ENCODE data around the gene NCBP3.

NCBP3 gene

GRCh38 chr17:3845621-3846436, at the start of gene NCBP3:
Gene NCBP3 (minus strand): TSS chr17:3846246. CDS start chr17:3846223, 23 bp downstream.
- Histone ChIP-seq H3K36me3 (peaks cover 35% of the 10 kb centered on the region), H3K27me3 (ENCODE audit: insufficient read depth, low read depth, severe bottlenecking) (no peaks in the 10 kb centered on the region), H3K27ac (peak within 1 kb of the TSS; percentile 95), H3K4me3 (ENCODE audit: low read depth, low read length) (peak within 1 kb of the TSS; percentile 64), H3K9me3 (ENCODE audit: severe bottlenecking) (no peaks in the 10 kb centered on the region)
- DNase-seq = peak; percentile 81
- TF ChIP-seq CTCF (IDR thresholded peaks at IDR 0.05; ENCODE audit: low read depth, low read length) = peak; percentile 82

GRCh38 chr17:3895354-3895753, 49.3 kb upstream of the NCBP3 start:
- no peaks in the 10 kb centered on the region for H3K27me3 ChIP-seq (ENCODE audit: insufficient read depth, low read depth, severe bottlenecking)
- H3K4me3 ChIP-seq (ENCODE audit: low read depth, low read length) = no peak overlapping the region
- DNase-seq = no peak
- TF ChIP-seq CTCF (IDR thresholded peaks at IDR 0.05; ENCODE audit: low read depth, low read length) = no peak
- peak overlapping the region; percentile 84 for H3K27ac ChIP-seq
- H3K36me3 ChIP-seq = no peaks in the 10 kb centered on the region
- H3K9me3 ChIP-seq (ENCODE audit: severe bottlenecking) = no peaks in the 10 kb centered on the region

GRCh38 chr17:3894911-3895343, 48.9 kb upstream of the NCBP3 start:
- H3K9me3 ChIP-seq (ENCODE audit: severe bottlenecking) = no peaks in the 10 kb centered on the region
- no peaks in the 10 kb centered on the region; the same call in 1 of the 2 replicates for H3K36me3 ChIP-seq
- H3K27me3 ChIP-seq (ENCODE audit: insufficient read depth, low read depth, severe bottlenecking) = no peaks in the 10 kb centered on the region
- no peak overlapping the region for H3K4me3 ChIP-seq (ENCODE audit: low read depth, low read length)
- no peak for TF ChIP-seq CTCF (IDR thresholded peaks at IDR 0.05; ENCODE audit: low read depth, low read length)
- peak; percentile 42 for DNase-seq
- H3K27ac ChIP-seq = peak overlapping the region; percentile 84

- Histone ChIP-seq H3K9me3 (ENCODE audit: severe bottlenecking) (no peaks in the 10 kb centered on the region), H3K4me3 (ENCODE audit: low read depth, low read length) (no peak overlapping the region), H3K36me3 (no peaks in the 10 kb centered on the region; the same call in 1 of the 2 replicates), H3K27ac (peak overlapping the region; percentile 84), H3K27me3 (ENCODE audit: insufficient read depth, low read depth, severe bottlenecking) (no peaks in the 10 kb centered on the region)
- no peak for DNase-seq
- TF ChIP-seq CTCF (IDR thresholded peaks at IDR 0.05; ENCODE audit: low read depth, low read length) = no peak
Measured at GRCh38 chr17:3894188-3894587, 48.1 kb upstream of the NCBP3 start.

- TF ChIP-seq CTCF (IDR thresholded peaks at IDR 0.05; ENCODE audit: low read depth, low read length) = no peak
- Histone ChIP-seq H3K4me3 (ENCODE audit: low read depth, low read length) (peak overlapping the region; percentile 26), H3K27ac (peak overlapping the region; percentile 84), H3K27me3 (ENCODE audit: insufficient read depth, low read depth, severe bottlenecking) (no peaks in the 10 kb centered on the region), H3K36me3 (peaks cover 2% of the 10 kb centered on the region; the same call in 1 of the 2 replicates), H3K9me3 (ENCODE audit: severe bottlenecking) (no peaks in the 10 kb centered on the region)
- DNase-seq = no peak
Measured at GRCh38 chr17:3893720-3894116, 47.7 kb upstream of the NCBP3 start.

All from WERI-Rb-1 (cell line).